Thoracic aorta endothelial cell (primary cell): ENCODE results near the gene ACSS2. TPM values are rescaled to one million over a fixed set of nuclear protein-coding genes. Genes with fewer than 3 reads are reported as not detected.

Experiments used
- total RNA-seq: library from RNA; depleted of rRNA; stranded (reverse); fragments of >200 nt; gene quantifications from 2 replicates; pipeline ENCODE4 v1.2.3, GENCODE V29; 2012

ACSS2 gene
- total RNA-seq, result 36.8 and 55.2 TPM in 2 replicates

GRCh38 chr20:34876406-34877282 is at the start of gene ACSS2:
TSS of gene ACSS2 (plus strand) at chr20:34876612. CDS start at chr20:34876646, 34 bp downstream.

GRCh38 chr20:34872622-34873224 is 3.7 kb upstream of the ACSS2 start, which contains the start of gene GGT7:
TSS of gene GGT7 (minus strand) at chr20:34872856. CDS start at chr20:34872815, 41 bp downstream.

GRCh38 chr20:34955231-34956040 is 79.0 kb downstream of the ACSS2 start, which contains the start of the genes GSS and MYH7B:
TSS of gene GSS (minus strand) at chr20:34955806. CDS start at chr20:34951852, 3,954 bp downstream.
TSS of gene MYH7B (plus strand) at chr20:34955868. CDS start at chr20:34978006, 22,138 bp downstream.

Other genes starting within 250 kb of the ACSS2 start
- gene PIGU, start 199.5 kb upstream of the ACSS2 start, total RNA-seq, result 17.0 and 19.1 TPM in 2 replicates
- 6.5 and 8.6 TPM in 2 replicates for gene TP53INP2, start 172.3 kb upstream of the ACSS2 start, total RNA-seq
- 11.3 and 15.7 TPM in 2 replicates for gene NCOA6, start 51.0 kb upstream of the ACSS2 start, total RNA-seq
- 1.0 and 1.6 TPM in 2 replicates for gene GGT7, start 3.8 kb upstream of the ACSS2 start, total RNA-seq
- 42.0 and 47.2 TPM in 2 replicates for gene GSS, start 79.2 kb downstream of the ACSS2 start, total RNA-seq
- under 0.01 TPM in 1 of 2 replicates, not detected in the other for gene MYH7B, start 79.3 kb downstream of the ACSS2 start, total RNA-seq
- gene TRPC4AP, start 216.2 kb downstream of the ACSS2 start, total RNA-seq, result 101 and 107 TPM in 2 replicates